ENCODE measurements around the gene RNF167.

The RNF167 gene

DNA sequence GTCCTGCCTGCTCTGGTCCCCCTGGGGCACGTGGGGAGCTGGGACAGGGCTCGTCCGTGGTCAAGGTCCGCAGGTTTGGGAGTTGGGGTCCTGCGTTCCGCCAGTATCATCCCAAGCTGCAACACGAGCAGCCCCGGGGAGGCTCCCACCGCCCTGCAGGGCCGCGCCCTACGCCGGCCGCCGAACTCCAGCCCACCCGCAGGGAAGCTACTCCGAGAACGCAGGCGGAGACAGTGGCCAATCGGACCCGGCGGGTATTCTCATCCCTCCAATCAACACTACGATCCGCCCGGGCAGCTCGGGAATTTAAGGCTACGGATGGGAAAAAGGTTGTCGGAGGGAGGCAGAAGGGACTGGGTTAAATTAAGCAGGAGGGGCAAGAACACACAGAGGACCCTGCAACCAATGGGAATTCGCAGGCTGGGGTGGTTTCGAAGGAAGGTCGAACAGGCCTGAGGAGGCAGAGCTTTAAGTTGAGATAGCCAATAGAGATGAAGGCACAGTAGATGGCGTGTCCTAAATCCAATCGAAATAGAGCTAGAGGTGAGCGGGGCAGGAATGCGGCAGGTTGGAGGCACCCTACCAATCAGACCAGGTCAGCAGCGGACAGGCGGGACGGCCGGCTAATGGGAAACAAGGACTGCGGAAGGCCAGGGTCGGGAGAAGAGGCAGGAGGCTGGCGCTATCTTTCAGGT, 26.9 kb downstream of the RNF167 start:
- H3K4me1 ChIP-seq (ENCODE audit: low read length) = peaks cover 18% of the 10 kb centered on the region
- peaks cover 14% of the 10 kb centered on the region for H3K79me2 ChIP-seq (ENCODE audit: low read length)
- H4K20me1 ChIP-seq (ENCODE audit: insufficient read depth, low read length) = no peaks in the 10 kb centered on the region
- peaks cover 17% of the 10 kb centered on the region for H3K36me3 ChIP-seq (replicated peaks; ENCODE audit: low read depth, low read length)
- peak overlapping the region; percentile 99 for H3K27ac ChIP-seq (ENCODE audit: low read length)
- peak overlapping the region; percentile 99 for H3K4me3 ChIP-seq (ENCODE audit: low read length)
- no peaks in the 10 kb centered on the region for H3K9me3 ChIP-seq (ENCODE audit: insufficient read depth, low read length)
- no peak for TF ChIP-seq EZH2phosphoT487 (IDR thresholded peaks at IDR 0.05; ENCODE audit: low read depth)
- TF ChIP-seq, protein P1, sequence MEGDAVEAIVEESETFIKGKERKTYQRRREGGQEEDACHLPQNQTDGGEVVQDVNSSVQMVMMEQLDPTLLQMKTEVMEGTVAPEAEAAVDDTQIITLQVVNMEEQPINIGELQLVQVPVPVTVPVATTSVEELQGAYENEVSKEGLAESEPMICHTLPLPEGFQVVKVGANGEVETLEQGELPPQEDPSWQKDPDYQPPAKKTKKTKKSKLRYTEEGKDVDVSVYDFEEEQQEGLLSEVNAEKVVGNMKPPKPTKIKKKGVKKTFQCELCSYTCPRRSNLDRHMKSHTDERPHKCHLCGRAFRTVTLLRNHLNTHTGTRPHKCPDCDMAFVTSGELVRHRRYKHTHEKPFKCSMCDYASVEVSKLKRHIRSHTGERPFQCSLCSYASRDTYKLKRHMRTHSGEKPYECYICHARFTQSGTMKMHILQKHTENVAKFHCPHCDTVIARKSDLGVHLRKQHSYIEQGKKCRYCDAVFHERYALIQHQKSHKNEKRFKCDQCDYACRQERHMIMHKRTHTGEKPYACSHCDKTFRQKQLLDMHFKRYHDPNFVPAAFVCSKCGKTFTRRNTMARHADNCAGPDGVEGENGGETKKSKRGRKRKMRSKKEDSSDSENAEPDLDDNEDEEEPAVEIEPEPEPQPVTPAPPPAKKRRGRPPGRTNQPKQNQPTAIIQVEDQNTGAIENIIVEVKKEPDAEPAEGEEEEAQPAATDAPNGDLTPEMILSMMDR (IDR thresholded peaks at IDR 0.05; ENCODE audit: low read depth, low read length) = no peak
- peak overlapping the region; percentile 98 for H3K4me2 ChIP-seq (ENCODE audit: low read length)
- H3K9ac ChIP-seq (ENCODE audit: low read length) = peak overlapping the region; percentile 86
- peak overlapping the region; percentile 61; the same call in 1 of the 2 replicates for H2AFZ ChIP-seq (ENCODE audit: low read depth, low read length)
- no peaks in the 10 kb centered on the region for H3K27me3 ChIP-seq (ENCODE audit: low read depth, low read length)

DNA sequence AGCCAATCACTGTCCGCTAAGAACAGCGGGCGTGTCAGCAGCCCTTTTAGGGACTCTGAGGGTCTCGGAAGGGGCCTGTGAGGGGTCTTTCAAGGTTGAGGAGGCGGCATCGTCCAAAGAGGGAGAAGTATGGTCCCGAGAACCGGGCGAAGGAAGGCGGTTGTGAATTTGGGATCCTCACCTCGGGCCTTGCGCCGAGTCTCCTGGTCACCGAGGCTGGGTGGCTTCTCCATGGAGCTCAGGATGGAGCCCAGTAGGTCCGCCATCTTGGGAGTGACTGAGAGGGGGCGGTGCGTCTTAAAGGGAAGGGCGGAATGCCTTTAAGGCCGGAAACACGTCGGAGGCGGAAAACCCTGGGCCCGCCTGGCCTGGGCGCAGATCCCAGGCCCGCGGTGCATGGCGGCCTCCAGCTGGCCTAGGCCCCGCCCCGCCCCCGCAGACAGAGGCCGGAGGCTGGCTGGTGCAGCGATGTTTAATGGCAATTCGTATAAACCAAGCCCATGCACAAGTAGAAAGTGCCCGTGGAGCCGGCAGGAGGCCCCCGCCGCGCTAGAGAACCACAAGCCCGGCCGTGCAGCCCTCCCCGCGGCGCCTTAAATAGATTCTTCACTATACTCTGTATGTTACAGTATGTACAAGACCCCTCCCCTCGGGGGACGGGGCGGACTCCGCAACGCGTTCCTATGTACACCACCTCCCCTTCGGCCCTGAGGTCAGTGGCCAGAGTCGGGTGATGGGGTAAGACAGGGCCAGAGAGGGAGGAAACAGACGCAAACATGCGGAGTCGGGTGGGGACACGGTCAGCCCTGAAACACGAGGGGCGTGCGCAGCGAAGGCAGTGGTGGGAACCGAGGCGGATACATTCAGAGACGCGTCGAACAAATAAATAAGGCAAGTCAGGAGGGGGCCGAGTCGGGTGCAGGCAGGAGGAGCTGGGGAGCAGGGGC, 27.7 kb downstream of the RNF167 start, which contains the start of gene SPAG7:
Gene SPAG7 (minus strand): TSS at position 279 of the 947 bp plus-strand sequence. CDS start 13 bp downstream, at position 266.
- Histone ChIP-seq H2AFZ (ENCODE audit: low read depth, low read length) (peak within 1 kb of the TSS; percentile 61; the same call in 1 of the 2 replicates), H3K79me2 (ENCODE audit: low read length) (peaks cover 14% of the 10 kb centered on the region), H3K36me3 (replicated peaks; ENCODE audit: low read depth, low read length) (peaks cover 17% of the 10 kb centered on the region), H3K27ac (ENCODE audit: low read length) (peak within 1 kb of the TSS; percentile 99), H3K4me3 (ENCODE audit: low read length) (peak within 1 kb of the TSS; percentile 99), H3K4me1 (ENCODE audit: low read length) (peaks cover 18% of the 10 kb centered on the region), H4K20me1 (ENCODE audit: insufficient read depth, low read length) (no peaks in the 10 kb centered on the region), H3K27me3 (ENCODE audit: low read depth, low read length) (no peaks in the 10 kb centered on the region), H3K4me2 (ENCODE audit: low read length) (peak within 1 kb of the TSS; percentile 98), H3K9me3 (ENCODE audit: insufficient read depth, low read length) (no peaks in the 10 kb centered on the region), H3K9ac (ENCODE audit: low read length) (peak within 1 kb of the TSS; percentile 86)
- TF ChIP-seq, protein P1 (IDR thresholded peaks at IDR 0.05; ENCODE audit: low read depth, low read length) = no peak
- TF ChIP-seq EZH2phosphoT487 (IDR thresholded peaks at IDR 0.05; ENCODE audit: low read depth) = no peak

DNA sequence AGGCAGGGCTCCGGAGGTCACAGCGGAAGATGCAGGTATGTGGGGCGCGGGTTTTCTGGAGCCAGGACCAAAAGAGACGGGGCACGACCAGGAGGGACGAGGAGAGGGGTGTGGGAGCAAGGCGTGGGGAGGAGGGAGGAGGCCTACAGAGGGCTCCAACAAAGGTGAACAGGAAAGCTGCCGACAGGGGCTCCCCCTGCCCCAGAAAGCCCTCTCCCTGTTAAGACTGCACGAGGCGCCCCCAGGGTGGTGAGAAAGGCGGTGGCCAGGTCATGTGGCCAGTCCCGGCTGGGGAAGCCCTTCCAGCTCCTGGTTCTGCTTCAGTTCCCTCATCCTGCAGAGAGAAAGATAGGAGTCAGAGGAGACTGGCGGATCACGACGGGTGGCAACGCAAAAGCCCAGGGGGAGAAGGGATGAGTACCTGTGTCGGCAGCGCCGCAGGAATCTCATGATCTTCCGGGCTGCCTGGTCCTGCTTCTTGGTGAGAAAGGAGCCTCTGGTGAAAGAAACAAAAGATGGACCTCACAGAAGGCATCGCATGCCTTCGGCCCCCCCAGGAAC, 28.5 kb downstream of the RNF167 start:
- Histone ChIP-seq H3K9me3 (ENCODE audit: insufficient read depth, low read length) (no peaks in the 10 kb centered on the region), H3K4me2 (ENCODE audit: low read length) (peak overlapping the region; percentile 98), H4K20me1 (ENCODE audit: insufficient read depth, low read length) (no peaks in the 10 kb centered on the region), H3K9ac (ENCODE audit: low read length) (peak overlapping the region; percentile 86), H3K4me3 (ENCODE audit: low read length) (peak overlapping the region; percentile 99), H3K79me2 (ENCODE audit: low read length) (peaks cover 14% of the 10 kb centered on the region), H3K4me1 (ENCODE audit: low read length) (peaks cover 18% of the 10 kb centered on the region), H3K27me3 (ENCODE audit: low read depth, low read length) (no peaks in the 10 kb centered on the region), H3K27ac (ENCODE audit: low read length) (no peak overlapping the region), H3K36me3 (replicated peaks; ENCODE audit: low read depth, low read length) (peaks cover 17% of the 10 kb centered on the region), H2AFZ (ENCODE audit: low read depth, low read length) (no peak overlapping the region)
- no peak for TF ChIP-seq EZH2phosphoT487 (IDR thresholded peaks at IDR 0.05; ENCODE audit: low read depth)
- TF ChIP-seq, protein P1 (IDR thresholded peaks at IDR 0.05; ENCODE audit: low read depth, low read length) = no peak
